ENCODE data around the gene CENATAC.
"Not testable (repeated sequence)": the region's sequence is repeated elsewhere in the genome, so short reads cannot be mapped to it uniquely, and the experiment has no call there.

The CENATAC gene

DNA sequence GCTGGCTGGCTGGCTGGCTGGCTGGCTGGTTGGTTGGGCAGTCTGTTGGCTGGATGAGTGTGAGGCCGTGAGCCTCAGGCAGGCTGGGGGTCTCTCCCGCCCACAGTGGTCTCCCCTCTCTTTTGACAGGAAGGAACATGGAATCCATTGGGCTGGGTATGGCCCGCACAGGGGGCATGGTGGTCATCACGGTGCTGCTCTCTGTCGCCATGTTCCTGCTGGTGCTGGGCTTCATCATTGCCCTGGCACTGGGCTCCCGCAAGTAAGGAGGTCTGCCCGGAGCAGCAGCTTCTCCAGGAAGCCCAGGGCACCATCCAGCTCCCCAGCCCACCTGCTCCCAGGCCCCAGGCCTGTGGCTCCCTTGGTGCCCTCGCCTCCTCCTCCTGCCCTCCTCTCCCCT, 40.0 kb upstream of the CENATAC start:
- H3K9me3 ChIP-seq: no peaks in the 10 kb centered on the region
- no peaks in the 10 kb centered on the region for H3K4me1 ChIP-seq
- no peaks in the 10 kb centered on the region for H3K36me3 ChIP-seq
- no peak for TF ChIP-seq CTCF (IDR thresholded peaks at IDR 0.05; ENCODE audit: low read depth, low read length)
- no peak overlapping the region for H3K4me3 ChIP-seq (ENCODE audit: low read depth, low read length)
- no peaks in the 10 kb centered on the region; the same call in 1 of the 2 replicates for H3K27me3 ChIP-seq
- DNase-seq: no peak

DNA sequence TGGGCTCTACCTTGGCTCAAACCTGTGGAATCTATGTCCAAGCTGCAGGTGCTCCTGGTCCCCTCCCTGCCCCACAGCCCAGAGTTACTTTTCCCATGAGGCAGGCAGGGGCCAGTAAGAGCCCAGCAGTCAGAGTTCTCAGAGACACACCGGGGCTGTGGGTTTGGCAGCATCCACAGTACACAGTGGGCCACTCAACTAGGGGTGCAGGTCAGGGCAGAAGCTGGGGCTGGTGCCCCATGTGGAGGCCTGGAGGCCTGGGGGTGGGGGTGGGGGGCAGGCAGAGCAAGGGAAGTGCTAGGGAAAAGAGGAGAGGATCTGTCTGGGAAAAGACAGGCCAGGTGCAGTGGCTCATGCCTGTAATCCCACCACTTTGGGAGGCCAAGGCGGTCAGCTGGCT, 39.4 kb upstream of the CENATAC start:
- Histone ChIP-seq H3K27me3 (no peaks in the 10 kb centered on the region), H3K4me1 (no peaks in the 10 kb centered on the region), H3K9me3 (no peaks in the 10 kb centered on the region), H3K36me3 (no peaks in the 10 kb centered on the region), H3K4me3 (ENCODE audit: low read depth, low read length) (no peak overlapping the region)
- TF ChIP-seq CTCF (IDR thresholded peaks at IDR 0.05; ENCODE audit: low read depth, low read length): no peak
- DNase-seq: no peak

GRCh38 chr11:118961189-118961588, 36.7 kb upstream of the CENATAC start:
- H3K36me3 ChIP-seq: no peaks in the 10 kb centered on the region
- H3K4me1 ChIP-seq: no peaks in the 10 kb centered on the region
- no peak for TF ChIP-seq CTCF (IDR thresholded peaks at IDR 0.05; ENCODE audit: low read depth, low read length)
- H3K27me3 ChIP-seq: no peaks in the 10 kb centered on the region
- H3K9me3 ChIP-seq: no peaks in the 10 kb centered on the region
- no peak overlapping the region for H3K4me3 ChIP-seq (ENCODE audit: low read depth, low read length)
- DNase-seq: no peak

DNA sequence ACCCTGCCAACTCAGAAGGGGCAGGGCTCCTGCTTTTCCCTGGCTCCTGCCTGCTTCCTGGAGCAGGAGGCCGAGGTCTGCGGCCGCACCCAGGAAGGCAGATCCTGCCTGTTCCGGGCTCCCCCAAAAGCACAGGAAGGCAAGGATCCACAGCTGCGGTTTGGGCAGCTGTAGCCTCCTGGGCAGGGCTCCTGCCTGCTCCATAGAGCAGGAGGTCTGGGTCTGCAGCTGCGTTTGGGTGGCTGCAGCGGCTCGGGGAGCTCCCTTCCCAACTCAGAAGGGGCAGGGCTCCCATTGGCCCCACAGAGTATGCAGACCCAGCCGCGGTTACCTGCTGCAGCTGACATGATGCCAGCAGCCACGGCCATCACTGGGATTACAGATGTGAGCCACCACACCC, 36.3 kb upstream of the CENATAC start:
- TF ChIP-seq CTCF (IDR thresholded peaks at IDR 0.05; ENCODE audit: low read depth, low read length): no peak
- no peak overlapping the region for H3K4me3 ChIP-seq (ENCODE audit: low read depth, low read length)
- DNase-seq: no peak

GRCh38 chr11:118969508-118969907, 28.4 kb upstream of the CENATAC start:
- not testable (repeated sequence) for H3K27me3 ChIP-seq; H3K4me1 ChIP-seq; H3K4me3 ChIP-seq (ENCODE audit: low read depth, low read length); H3K36me3 ChIP-seq; H3K9me3 ChIP-seq; DNase-seq

More for the DNA sequence above, 36.3 kb upstream of the CENATAC start:
- Histone ChIP-seq H3K36me3 (no peaks in the 10 kb centered on the region), H3K9me3 (no peaks in the 10 kb centered on the region), H3K4me1 (no peaks in the 10 kb centered on the region), H3K27me3 (no peaks in the 10 kb centered on the region)

- H3K4me3 ChIP-seq (ENCODE audit: low read depth, low read length): no peak within 1 kb of the TSS
- no peaks in the 10 kb centered on the region for H3K9me3 ChIP-seq
- TF ChIP-seq CTCF (IDR thresholded peaks at IDR 0.05; ENCODE audit: low read depth, low read length): no peak
- H3K36me3 ChIP-seq: no peaks in the 10 kb centered on the region
- no peak for DNase-seq
- H3K27me3 ChIP-seq: no peaks in the 10 kb centered on the region
- no peaks in the 10 kb centered on the region for H3K4me1 ChIP-seq
These were observed 26.3 kb upstream of the CENATAC start, which contains the start of gene FOXR1 for GRCh38 chr11:118971646-118972045. TSS of gene FOXR1 (plus strand) at chr11:118971761. CDS start at chr11:118971932, 171 bp downstream.

DNA sequence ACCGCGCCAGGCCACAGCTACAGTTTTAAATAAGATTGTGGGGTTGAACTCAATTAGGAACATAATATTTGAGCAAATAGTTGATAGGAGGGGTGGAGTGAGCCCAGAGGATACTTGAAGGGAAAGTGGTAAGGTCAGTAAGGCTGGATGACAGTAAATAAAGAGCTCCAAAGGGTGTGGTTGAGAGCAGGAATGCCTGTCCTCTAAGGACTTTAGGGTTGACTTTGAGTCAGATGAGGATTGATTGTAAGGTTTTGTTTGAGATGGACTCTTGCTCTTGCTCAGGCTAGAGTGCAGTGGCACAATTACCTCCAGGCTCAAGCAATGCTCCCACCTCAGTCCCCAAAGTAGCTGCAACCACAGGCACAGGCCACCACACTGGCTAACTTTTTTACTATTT, 24.0 kb upstream of the CENATAC start:
- Histone ChIP-seq H3K36me3 (no peaks in the 10 kb centered on the region), H3K4me3 (ENCODE audit: low read depth, low read length) (no peak overlapping the region), H3K9me3 (no peaks in the 10 kb centered on the region), H3K27me3 (no peaks in the 10 kb centered on the region), H3K4me1 (no peaks in the 10 kb centered on the region)
- no peak for DNase-seq
- no peak for TF ChIP-seq CTCF (IDR thresholded peaks at IDR 0.05; ENCODE audit: low read depth, low read length)

All from BE2C (cell line).